ENCODE results near the gene MGA.

DNA sequence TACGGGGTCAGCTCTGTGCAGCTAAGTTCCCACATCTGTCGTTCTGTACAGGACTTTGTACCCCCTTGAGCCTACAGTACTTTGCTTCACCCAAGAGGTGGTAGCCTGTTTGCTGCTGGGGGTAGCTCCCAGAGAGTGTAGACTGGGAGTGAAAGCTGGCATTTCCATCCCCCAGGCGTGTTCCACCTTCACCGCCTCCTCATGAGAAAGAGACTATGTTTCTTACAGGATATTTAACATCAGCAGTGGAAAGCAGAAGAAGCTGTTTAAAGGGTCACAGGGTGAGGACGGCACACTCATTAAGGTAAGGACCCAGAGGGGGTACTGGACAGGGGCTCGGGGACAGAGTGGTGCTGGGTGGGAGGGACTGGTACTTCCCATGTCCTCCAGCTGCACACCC is 157.6 kb downstream of the MGA start:
- TF ChIP-seq, protein P1, sequence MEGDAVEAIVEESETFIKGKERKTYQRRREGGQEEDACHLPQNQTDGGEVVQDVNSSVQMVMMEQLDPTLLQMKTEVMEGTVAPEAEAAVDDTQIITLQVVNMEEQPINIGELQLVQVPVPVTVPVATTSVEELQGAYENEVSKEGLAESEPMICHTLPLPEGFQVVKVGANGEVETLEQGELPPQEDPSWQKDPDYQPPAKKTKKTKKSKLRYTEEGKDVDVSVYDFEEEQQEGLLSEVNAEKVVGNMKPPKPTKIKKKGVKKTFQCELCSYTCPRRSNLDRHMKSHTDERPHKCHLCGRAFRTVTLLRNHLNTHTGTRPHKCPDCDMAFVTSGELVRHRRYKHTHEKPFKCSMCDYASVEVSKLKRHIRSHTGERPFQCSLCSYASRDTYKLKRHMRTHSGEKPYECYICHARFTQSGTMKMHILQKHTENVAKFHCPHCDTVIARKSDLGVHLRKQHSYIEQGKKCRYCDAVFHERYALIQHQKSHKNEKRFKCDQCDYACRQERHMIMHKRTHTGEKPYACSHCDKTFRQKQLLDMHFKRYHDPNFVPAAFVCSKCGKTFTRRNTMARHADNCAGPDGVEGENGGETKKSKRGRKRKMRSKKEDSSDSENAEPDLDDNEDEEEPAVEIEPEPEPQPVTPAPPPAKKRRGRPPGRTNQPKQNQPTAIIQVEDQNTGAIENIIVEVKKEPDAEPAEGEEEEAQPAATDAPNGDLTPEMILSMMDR (IDR thresholded peaks at IDR 0.05; ENCODE audit: insufficient read depth, low read length, poor library complexity, severe bottlenecking), result no peak
- no peak for TF ChIP-seq EZH2phosphoT487 (conservative IDR thresholded peaks at IDR 0.05; ENCODE audit: low read length)

All from SU-DHL-6 (cell line).